Breast epithelium (tissue), 3 donors: ENCODE results near the gene RHBDF2.

Experiments
- CTCF ChIP-seq, 3 donors: fragments of 450-650 bp; IDR thresholded peaks; one replicate each; pipeline ENCODE4 v1.5.1; 2016 to 2017; ENCODE audit warnings: antibody characterized with exemption in 3 of 3, mild to moderate bottlenecking in 3 of 3, moderate library complexity in 3 of 3
- POLR2AphosphoS5 ChIP-seq, 3 donors: sonication (generic); formaldehyde crosslinking; IDR thresholded peaks; one replicate each; pipeline ENCODE4 v1.6.1; 2017; ENCODE audit warnings: antibody characterized with exemption in 3 of 3

GRCh38 chr17:76427501-76428231, 73.6 kb downstream of the RHBDF2 start:
- no peak for TF ChIP-seq CTCF (IDR thresholded peaks at IDR 0.05)
- no peak for TF ChIP-seq POLR2AphosphoS5 (IDR thresholded peaks at IDR 0.05)
